SK-N-SH (cell line): ENCODE measurements around the gene NFKBIE.

Experiments used
- POLR2AphosphoS5 ChIP-seq: IDR thresholded peaks from 2 replicates; pipeline ENCODE4 v1.6.1; 2012; ENCODE audit warnings: low read depth, low read length
- RAD21 ChIP-seq: IDR thresholded peaks from 2 replicates; pipeline ENCODE4 v1.6.1; 2012; ENCODE audit warnings: mild to moderate bottlenecking, low read length
- YY1 ChIP-seq: IDR thresholded peaks from 2 replicates; pipeline ENCODE4 v1.4.0; 2012; ENCODE audit warnings: low read depth, mild to moderate bottlenecking
- TF ChIP-seq, protein P1 (sequence below): fragments of 200-600 bp; sonication (generic); IDR thresholded peaks from 2 replicates; pipeline ENCODE4 v1.6.1; 2017; ENCODE audit warnings: antibody characterized with exemption, mild to moderate bottlenecking, moderate library complexity

DNA sequence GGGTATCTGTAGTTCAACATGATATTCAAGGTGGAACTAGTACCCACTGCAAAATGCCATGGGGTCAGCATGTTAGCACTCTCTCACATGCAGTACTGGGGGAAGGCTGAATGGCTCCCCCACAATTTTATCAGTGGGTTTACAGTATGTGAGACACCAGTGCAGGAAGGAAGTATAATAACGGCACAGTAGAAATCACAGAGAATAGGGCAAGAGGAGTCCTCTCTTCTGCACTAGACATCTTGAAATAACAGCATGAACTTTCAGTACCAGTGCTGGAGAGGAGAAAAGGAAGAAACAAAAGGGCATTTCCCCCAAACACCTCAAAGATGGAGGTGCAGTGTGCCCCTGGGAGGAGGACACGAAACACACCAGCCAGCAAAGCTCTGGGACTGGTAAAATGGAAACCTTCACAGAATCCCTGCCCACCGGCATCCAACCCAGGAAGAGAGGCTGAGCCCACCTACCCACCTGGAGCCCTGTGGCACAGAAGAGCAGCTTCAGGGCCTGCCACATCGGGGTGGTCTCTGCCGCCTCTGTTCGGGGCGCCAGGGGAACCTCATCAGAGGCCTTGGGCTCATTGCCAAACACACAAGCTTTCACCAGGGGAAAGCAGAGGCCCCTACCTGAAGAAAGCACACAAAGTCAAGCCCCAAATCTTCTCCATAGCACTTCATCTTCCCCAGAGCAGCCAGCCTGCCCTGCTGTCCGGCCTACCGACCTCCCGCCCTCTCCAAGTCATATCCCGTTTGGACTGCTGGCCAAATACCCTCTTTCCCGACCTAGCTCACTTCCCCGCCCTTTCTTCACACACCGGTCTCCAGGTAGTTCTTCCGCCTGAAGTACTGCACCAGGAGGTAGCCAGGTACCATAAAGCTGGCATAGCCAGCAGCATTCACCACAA lies 9.2 kb downstream of the NFKBIE start:
- TF ChIP-seq POLR2AphosphoS5 (no peak; the same call in 1 of the 2 replicates), YY1 (no peak), RAD21 (no peak)
- TF ChIP-seq, protein P1, sequence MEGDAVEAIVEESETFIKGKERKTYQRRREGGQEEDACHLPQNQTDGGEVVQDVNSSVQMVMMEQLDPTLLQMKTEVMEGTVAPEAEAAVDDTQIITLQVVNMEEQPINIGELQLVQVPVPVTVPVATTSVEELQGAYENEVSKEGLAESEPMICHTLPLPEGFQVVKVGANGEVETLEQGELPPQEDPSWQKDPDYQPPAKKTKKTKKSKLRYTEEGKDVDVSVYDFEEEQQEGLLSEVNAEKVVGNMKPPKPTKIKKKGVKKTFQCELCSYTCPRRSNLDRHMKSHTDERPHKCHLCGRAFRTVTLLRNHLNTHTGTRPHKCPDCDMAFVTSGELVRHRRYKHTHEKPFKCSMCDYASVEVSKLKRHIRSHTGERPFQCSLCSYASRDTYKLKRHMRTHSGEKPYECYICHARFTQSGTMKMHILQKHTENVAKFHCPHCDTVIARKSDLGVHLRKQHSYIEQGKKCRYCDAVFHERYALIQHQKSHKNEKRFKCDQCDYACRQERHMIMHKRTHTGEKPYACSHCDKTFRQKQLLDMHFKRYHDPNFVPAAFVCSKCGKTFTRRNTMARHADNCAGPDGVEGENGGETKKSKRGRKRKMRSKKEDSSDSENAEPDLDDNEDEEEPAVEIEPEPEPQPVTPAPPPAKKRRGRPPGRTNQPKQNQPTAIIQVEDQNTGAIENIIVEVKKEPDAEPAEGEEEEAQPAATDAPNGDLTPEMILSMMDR = no peak
